ENCODE data around the gene RAB1B.

The RAB1B gene

GRCh38 chr11:66284526-66285078, 16.2 kb downstream of the RAB1B start:
- no peak for DNase-seq (ENCODE audit: low read depth)

- no peak for DNase-seq (ENCODE audit: low read depth)
These were observed 17.0 kb downstream of the RAB1B start for GRCh38 chr11:66285250-66285947.

DNA sequence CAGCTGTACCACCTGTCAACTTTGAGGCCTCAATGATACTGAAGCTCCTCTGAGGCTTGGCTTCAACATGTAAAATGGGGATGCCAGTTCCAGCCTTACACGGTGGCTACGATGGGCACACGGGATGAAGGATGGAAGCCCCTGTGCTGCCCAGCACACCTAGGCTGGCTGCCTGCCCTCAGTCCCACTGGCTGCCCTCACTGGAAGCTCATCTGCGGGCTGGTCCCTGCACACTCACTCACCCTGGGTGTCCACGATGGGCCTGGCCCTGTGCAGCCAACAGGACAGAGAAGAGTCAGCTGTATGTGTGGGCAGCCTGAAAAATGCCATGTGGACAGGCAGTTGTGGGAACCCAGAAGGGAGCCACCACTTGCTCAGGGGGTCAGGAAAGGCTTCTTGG, 18.3 kb downstream of the RAB1B start:
- no peak for DNase-seq (ENCODE audit: low read depth)

DNA sequence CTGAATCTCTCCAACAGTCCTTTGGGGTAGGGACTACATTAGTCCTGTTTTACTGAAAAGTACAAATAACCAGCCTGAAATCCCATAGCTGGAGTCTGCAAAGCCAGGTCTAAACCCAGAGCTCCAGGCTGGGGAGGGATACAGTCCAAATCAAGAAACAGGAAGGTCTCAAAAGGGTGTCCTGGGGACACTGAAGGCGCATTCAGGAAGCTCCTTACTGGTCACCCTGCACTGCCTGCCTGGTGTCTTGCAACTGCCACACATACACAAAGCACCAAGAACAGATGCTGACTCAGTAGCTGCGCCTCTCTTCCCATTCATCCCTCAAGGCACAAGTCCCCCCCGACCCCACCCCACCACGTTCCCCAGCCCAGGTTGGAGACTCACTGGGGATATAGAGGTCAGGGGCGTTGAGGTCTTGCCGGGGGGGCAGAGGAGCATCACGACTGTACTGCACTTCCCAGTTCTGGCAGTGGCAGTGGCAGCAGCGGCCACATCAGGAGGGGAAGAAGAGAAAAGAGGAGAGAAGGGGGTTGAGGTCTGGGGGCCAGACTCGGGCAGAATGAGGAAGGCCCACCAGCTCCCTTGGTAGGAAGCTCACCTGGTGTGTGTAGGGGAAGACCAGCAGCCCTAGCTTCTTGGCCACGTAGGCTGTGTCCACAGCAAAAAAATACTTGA, 18.9 kb downstream of the RAB1B start:
- DNase-seq (ENCODE audit: low read depth): no peak

DNA sequence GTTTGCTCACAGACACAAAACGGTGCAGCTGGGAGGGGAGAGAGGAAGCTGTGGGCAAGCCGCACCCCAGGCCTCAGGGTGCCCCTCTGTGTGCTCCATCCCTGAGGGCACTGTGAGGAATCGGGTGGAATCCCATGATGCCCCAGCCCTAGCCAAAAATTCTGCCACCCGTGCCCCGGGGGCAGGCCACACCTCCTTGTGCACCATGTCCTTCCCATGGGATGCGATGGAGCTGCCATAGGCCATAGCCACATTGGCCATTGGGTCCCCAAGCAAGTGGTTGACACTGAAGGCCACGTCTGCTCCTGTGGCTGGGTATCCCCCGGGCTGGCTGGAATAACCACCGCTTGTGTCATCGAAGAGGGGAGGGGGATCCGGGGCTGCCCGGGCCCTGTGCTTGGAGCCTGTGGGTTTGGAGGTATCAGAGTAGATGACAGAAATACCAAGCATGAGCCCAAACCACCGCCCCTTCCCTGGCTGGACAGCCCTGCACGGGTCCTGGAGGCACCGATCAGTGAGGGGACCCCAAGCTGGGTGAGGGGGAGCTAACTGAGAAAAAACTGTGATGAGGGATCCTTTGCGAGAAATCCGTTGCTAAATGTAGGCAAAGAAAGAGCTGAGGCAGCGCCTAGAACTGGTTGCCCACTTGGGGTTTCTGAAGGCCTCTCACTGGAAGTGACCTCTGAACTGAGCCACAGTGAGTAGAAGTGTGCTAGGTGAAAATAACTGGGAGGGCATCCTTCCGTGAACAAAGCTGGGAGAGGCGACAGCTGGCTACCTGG, 19.6 kb downstream of the RAB1B start:
- DNase-seq (ENCODE audit: low read depth): no peak

DNA sequence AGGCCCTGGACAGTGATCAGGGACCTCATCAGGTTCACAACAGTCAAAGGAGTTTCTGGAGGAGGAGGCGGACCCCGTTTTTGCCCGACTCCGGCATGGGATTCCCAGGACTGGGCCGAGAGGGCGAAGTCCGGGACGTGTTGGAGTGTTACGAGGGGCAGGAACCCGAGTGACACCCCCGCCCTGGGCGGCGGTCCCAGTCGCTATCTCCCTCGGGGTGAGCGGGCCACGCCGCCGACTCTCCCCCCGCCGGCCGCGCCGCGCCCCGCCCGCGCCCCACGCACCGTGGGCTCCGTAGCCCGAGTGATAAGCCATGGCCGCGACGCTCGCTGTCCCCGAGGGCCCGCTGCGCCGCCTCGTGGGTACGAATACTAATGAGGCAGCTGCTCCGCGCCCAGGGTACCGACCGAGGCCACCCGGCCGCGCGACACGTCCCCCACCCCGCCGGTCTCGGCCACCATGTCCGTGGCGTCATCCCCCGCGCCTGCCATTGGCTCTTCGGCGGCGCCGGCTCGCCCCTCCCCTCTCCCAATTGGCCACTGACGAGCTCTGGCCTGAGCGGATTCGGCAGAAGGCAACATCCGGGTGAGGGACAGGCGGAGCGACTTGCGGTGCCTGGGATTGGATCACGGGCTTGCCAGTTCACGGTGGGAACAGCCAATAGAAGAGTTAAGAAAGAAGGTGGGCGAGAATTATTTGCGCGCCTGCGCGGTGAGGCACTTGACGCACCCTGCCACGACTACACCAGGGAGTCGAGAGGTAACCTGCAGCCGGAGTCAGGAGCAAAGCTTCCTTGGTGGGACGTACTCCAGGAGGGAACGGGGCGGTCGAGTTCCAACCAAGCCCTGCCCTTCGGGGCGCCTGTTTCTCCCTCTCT, 20.5 kb downstream of the RAB1B start, which contains the start of gene YIF1A:
TSS of gene YIF1A (minus strand) at position 473 of the 877 bp plus-strand sequence. CDS start at position 315, 158 bp downstream.
- DNase-seq (ENCODE audit: low read depth): peak; percentile 99

- DNase-seq (ENCODE audit: low read depth): peak; percentile 30
These were observed 21.3 kb downstream of the RAB1B start for GRCh38 chr11:66289548-66290329.

- DNase-seq (ENCODE audit: low read depth): no peak
These were observed 21.8 kb downstream of the RAB1B start for GRCh38 chr11:66290330-66290621.

DNA sequence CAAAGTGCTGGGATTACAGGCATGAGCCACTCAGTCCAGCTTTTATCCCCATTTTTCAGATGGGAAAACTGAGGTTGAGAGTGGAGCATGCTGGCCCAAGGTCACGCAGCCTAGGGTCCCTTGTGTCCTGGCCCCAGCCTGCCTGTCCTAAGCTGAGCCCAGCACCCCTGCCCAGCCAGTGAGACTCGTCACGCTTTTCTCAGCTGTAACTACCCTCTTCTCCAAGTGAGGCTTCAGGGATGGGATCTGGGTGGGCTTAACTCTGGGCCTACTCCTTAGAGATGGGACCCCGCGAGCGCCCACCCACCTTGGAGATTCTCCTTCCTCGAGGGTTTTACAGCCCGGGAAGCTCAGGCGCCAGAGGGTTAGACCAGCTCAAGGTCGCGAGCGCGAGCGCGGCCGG, 22.9 kb downstream of the RAB1B start:
- DNase-seq (ENCODE audit: low read depth): no peak

DNA sequence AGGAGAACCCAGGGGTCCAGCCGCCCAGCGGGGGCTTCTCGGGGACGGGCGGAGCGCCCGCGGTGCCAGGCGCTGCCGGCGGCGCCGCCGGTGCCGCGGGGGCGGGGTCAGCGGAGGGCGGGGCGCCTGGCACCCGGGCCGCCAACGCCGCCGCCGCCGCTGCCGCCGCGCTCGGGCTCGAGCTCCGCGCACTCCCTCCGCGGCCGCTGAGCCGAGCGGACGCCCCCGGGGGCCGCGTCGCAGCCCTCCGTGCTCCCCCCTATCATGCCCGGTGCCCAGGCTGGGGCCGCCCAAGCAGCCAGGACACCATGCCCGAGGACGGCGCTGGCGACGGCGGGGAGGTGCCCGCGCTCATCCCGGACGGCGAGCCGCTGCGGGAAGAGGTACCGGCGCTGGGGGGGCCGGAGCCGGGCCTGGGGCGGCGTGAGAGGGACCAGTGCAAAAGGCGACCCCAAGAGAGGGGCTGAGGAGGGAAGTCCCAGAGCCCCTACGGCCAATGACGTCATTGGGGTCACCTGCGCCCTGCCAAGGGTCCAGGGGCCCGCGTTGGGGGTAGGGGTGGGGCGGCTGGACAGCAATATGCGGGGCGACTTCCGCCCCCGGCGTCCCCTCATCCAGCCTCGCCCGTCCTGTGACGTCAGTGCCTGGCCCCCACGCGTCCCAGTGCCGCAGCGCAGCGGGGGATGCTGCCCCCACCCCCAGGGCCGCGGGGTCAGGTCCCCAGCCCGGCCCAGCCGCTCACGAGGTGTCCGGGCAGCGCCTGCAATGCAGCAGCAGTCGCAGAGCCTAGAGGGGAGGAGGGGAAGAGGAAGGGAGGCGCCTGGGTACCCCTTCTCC, 23.5 kb downstream of the RAB1B start, which contains the start of gene TMEM151A:
TSS of gene TMEM151A (plus strand) at position 189 of the 837 bp plus-strand sequence. CDS start at position 309, 120 bp downstream.
- no peak for DNase-seq (ENCODE audit: low read depth)

DNA sequence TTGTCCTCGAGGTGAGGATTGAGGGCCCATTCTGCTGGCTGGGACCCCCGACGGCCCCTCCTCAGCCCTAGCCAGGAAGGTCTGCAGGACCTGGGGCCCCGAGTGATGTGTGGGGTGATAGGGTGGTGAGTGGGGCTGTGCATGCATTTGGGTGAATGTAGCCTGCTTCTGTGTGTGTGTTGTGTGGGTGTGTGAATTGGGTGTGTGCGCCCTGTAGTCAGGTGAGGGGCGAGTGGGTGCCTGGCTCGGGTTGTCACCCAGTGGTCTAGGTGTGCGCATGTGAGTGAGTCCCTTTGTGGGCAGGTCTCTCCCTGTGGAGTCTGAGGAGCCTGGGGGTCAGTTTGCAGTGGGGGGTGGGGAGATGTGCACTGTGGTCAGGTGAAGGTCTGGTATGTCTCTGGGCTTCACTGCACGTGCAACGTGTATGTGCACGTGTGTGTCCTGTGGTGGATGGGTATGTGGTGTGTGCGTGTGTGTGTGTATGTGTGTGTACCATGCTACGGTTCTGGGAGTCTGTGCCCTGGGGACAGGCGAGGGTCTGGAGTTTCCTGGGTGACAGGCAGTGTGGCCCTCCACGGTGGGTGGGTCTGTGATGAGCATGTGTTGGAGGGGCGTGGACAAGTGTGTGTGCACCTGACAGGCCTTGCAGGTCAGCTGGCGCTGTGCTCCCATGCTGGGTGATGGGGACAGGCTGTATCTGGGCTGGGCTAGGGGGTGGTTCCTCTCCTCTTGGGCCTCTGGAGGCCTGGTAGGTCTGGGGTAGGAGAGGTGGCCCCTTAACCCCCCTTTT, 24.3 kb downstream of the RAB1B start:
- no peak for DNase-seq (ENCODE audit: low read depth)

DNA sequence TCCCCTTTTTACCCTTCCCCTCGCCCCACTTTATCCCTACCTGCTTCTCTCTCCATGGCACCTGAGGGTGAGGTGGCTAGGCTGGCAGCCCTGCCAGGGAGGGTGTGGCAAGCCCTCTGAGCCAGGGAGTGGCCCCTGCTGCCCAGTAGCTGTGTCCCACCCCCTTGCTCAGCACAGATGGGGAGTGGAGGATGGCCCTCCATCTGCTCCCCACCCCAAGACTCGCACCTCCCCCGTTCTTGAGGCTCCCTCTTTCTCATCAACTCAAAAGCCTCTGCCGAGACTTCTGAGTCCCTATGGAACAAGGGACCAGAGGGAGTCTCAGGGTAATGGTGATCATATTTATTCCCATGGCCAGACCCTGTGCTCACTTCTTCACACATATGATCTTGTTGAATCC, 24.9 kb downstream of the RAB1B start:
- DNase-seq (ENCODE audit: low read depth): no peak

DNA sequence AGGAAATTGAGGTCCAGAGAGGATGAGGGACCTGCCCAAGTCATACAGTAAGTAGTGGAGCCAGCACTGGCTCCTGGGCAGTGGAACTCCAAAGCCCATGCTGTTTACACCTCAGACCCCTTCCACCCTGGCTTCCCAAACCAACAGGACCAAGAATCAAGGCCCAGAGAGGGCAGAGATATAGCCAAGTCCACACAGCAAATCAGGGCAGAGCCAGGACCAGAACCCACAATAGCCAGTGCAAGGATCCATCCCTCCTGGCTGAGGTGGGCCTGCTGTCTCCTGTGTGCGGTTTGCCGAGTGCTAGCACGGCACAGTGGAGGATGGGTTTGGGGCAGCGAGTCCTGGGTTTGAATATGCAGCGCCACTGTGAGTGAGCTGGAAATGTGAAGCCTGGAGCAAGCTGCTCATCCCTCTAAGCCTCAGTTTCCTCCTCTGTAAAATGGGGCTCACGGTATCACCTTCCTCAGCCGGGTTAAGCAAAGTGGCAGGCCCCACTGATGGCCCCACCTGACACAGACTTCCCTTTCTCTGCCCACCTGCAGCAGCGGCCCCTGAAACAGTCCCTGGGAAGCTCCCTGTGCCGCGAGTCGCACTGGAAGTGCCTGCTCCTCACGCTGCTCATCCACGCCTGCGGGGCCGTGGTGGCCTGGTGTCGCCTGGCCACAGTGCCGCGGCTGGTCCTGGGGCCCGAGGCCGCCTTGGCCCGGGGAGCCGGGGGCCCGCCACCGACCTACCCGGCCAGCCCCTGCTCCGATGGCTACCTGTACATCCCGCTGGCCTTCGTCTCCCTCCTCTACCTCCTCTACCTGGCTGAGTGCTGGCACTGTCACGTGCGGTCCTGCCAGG, 25.6 kb downstream of the RAB1B start:
- no peak for DNase-seq (ENCODE audit: low read depth)

DNA sequence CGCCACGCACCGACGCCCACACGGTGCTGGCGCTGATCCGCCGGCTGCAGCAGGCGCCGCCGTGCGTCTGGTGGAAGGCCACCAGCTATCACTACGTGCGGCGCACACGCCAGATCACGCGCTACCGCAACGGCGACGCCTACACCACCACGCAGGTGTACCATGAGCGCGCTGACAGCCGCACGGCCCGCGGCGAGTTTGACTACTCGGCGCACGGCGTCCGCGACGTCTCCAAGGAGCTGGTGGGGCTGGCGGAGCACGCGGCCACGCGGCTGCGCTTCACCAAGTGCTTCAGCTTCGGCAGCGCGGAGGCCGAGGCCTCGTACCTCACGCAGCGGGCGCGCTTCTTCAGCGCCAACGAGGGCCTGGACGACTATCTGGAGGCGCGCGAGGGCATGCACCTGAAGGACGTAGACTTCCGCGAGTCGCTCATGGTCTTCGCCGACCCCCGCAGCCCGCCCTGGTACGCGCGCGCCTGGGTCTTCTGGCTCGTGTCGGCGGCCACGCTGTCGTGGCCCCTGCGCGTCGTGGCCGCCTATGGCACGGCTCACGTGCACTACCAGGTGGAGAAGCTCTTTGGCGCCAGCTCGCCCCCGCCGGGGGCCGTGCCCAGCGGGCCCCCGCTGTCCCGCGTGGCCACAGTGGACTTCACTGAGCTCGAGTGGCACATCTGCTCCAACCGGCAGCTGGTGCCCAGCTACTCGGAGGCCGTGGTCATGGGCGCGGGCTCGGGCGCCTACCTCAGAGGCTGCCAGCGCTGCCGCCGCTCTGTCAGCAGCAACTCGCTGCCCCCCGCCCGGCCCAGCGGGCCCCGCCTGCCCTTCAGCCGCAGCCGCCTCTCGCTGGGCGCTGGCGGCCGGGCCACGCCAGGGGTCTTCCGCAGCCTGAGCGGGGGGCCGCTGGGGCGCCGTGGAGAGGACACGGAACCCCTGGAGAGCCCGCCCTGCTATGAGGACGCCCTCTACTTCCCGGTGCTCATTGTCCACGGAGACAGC, 26.5 kb downstream of the RAB1B start:
- DNase-seq (ENCODE audit: low read depth): no peak

GRCh38 chr11:66297610-66298009, 29.2 kb downstream of the RAB1B start:
- no peak for DNase-seq (ENCODE audit: low read depth)

GRCh38 chr11:66299186-66299585, 30.7 kb downstream of the RAB1B start:
- no peak for DNase-seq (ENCODE audit: low read depth)

- no peak for DNase-seq (ENCODE audit: low read depth)
These were observed 34.2 kb downstream of the RAB1B start for GRCh38 chr11:66302656-66303055.
